Middle frontal gyrus (tissue), 1 donor: ENCODE results near the gene MAGEE2.
"Not testable (repeated sequence)": the region's sequence is repeated elsewhere in the genome, so short reads cannot be mapped to it uniquely, and the experiment has no call there.

Experiments
- DNase-seq: peaks from one replicate; pipeline ENCODE4 v3.0.0-alpha.2; 2015; ENCODE audit warnings: low spot score; ENCODE audit errors: extremely low spot score

Gene MAGEE2

DNA sequence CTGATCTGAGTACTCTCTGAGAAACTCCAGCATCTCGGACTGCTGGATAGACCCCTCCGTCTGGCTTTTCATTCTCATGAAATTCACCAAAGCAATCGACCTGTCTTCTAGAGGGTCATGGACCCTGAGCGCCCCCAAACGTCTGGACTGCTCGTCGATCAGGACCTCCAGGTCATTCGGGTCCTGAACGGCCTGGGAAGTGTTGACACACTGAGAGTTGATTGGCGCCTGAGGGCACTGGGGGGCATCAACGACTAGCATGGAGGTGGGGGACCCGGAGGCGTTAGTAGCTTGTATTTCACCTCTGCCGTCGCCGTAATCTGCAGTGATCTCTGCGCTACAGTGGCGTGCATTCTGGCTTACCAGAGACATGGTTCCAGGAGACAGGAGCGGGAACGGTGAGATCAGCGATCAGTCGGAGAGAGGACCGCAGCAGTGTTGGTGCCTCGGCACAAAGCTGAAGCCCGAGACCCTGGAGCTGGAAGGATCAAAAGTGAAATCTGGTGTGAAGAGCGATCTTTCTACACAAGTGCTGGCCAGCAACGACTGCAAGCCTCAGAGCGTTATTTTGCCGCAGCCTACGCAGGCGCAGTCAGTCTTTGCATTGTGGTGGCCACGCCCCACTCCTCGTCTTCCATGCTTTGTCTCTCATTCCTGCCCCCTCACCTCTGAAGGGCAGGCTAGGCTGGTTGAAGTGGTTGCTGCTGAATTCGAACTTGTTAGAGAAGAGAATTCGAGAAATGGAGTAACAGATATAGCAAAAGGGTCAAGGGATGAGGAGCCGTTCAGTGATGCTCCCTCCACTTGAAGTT, at the start of gene MAGEE2:
Gene MAGEE2, minus strand, starts transcription at position 575 of the 812 bp plus-strand sequence. Its CDS starts 203 bp downstream, at position 372.
- DNase-seq: peak; percentile 4

DNA sequence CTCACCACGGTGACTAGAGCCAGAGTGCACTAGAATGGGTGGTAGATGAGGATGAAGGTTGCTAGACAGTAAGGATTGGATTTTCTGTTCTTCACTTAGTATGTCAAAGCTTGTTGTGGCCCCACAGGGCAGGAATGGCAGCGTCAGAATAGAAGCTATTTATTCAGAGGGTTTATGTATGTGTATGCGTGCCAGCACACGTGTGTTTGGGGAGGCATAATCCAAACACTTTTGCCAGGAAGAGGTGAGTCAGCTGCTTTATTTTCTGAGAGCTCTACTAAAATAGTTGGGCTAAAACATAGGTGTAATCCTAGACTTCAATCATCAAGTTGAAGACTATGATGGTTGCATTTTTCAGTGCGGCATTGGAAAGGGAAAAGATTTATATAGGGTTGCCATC, 1.2 kb upstream of the MAGEE2 start:
- DNase-seq: no peak

DNA sequence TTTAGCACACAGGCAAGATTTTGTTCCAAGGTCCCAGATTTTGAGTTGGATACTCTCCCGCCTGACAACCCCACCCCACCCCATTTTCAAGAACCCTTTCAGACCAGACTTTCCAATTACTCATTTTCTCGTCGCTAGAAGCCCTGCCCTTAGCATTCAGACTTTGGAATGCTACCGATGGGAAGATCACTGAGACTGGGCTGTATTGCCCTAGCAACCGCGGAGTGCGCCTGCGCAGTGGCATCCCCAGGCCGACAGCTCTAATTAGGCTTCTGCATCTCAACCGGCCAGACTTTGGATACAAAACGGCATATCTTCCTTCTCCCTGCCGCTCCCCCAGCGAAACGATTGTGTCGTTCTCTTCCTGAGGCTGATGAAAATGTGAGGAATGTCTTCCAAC, 3.4 kb downstream of the MAGEE2 start:
- peak; percentile 21 for DNase-seq

DNA sequence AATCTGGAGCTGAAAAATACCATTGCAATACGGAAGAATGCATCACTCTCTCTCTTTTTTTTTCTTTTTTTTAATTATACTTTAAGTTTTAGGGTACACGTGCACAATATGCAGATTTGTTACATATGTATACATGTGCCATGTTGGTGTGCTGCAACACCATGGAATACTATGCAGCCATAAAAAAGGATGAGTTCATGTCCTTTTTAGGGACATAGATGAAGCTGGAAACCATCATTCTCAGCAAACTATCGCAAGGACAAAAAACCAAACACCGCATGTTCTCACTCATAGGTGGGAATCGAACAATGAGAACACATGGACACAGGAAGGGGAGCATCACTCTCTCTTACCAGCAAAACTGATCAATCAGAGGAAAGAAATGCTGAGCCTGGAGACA, 17.0 kb downstream of the MAGEE2 start:
- DNase-seq: not testable (repeated sequence)

- no peak for DNase-seq
Measured at GRCh38 chrX:75748431-75748830, 36.6 kb downstream of the MAGEE2 start.

GRCh38 chrX:75746891-75747639, 38.0 kb downstream of the MAGEE2 start:
- DNase-seq: no peak
